K562 (cell line): ENCODE data around the gene TBC1D7. TPM values are rescaled to one million over a fixed set of nuclear protein-coding genes. Genes with fewer than 3 reads are reported as not detected.
A peak's percentile ranks its signal among the peaks of the same experiment; 100 is the strongest.

Source experiments
- ATAC-seq: fragments of 200-7000 bp; cut with Tn5 transposase; 3 replicates; pipeline ENCODE4 v1.9.1; 2020; ENCODE audit warnings: moderate library complexity
- BruUV-seq: library from RNA; stranded (reverse); fragments of 400-500 nt; replicated peaks from 2 replicates; lab custom pipeline; 2021; lab: Mats Ljungman, UMichigan
- CTCF ChIA-PET: fragments of 300-600 bp; formaldehyde crosslinking; extraction: SDS; loops from one replicate; lab custom pipeline; 2021; ENCODE audit warnings: low intra/inter-chr PET ratio; lab: Yijun Ruan, JAX
- POLR2A ChIA-PET: fragments of 300-600, 350-650 bp; sonication (Branson Sonifier 250); formaldehyde crosslinking; extraction: SDS; loops from one replicate; lab custom pipeline; 2021; ENCODE audit warnings: antibody characterized with exemption, inconsistent platforms; lab: Yijun Ruan, JAX
- DNase-seq, 4 experiments: peaks; one replicate each; pipeline versions ENCODE4 v3.0.0 to v3.0.0-alpha.2; 2011 to 2018; ENCODE audit warnings: low spot score in 3 of 4, mixed read lengths in 3 of 4; ENCODE audit errors: extremely low read depth in 1 of 4
- FAIRE-seq: peaks from 2 replicates; lab custom pipeline; 2011; peaks lifted over from hg19 to GRCh38; lab: Jason Lieb, UNC
- H2AFZ ChIP-seq: 2 replicates; pipeline ENCODE4 v1.6.0; 2011; ENCODE audit warnings: low read depth, low read length, control low read depth, inconsistent platforms
- H3K27ac ChIP-seq: fragments of 200-600 bp; 3 replicates; pipeline ENCODE4 v1.8.0; 2011; ENCODE audit warnings: low read depth, mild to moderate bottlenecking, control low read depth, inconsistent platforms, low read length, moderate library complexity, mixed read lengths; ENCODE audit errors: extremely low read depth
- H3K27me3 ChIP-seq, 2 experiments: fragments of 300-600 bp in 1 of 2; 2 replicates in 1 of 2; 3 replicates in 1 of 2; pipeline versions ENCODE4 v1.6.0 to v1.8.0; 2011; ENCODE audit warnings: inconsistent platforms in 2 of 2, low read length in 2 of 2, mild to moderate bottlenecking in 1 of 2, mixed read lengths in 1 of 2, moderate library complexity in 1 of 2; ENCODE audit not compliant: control insufficient read depth in 2 of 2, insufficient read depth in 2 of 2
- H3K36me3 ChIP-seq: fragments of 300-600 bp; 3 replicates; pipeline ENCODE4 v1.8.0; 2011; ENCODE audit warnings: mild to moderate bottlenecking, low read length, inconsistent platforms; ENCODE audit not compliant: control insufficient read depth, insufficient read depth
- H3K4me1 ChIP-seq, 2 experiments: fragments of 200-600 bp in 1 of 2; replicated peaks in 1 of 2; 2 replicates in 1 of 2; 3 replicates in 1 of 2; pipeline versions ENCODE4 v1.5.1 to v1.8.0; 2011; ENCODE audit warnings: inconsistent platforms in 2 of 2, low read length in 2 of 2, mild to moderate bottlenecking in 1 of 2, mixed read lengths in 1 of 2, moderate library complexity in 1 of 2; ENCODE audit not compliant: control insufficient read depth in 2 of 2, insufficient read depth in 2 of 2
- H3K4me2 ChIP-seq: 2 replicates; pipeline ENCODE4 v1.6.1; 2011; ENCODE audit warnings: low read length, control low read depth, inconsistent platforms, mixed read lengths; ENCODE audit not compliant: insufficient read depth
- H3K4me3 ChIP-seq: fragments of 200-600 bp; sonication (generic), shearing (Covaris generic); 2 replicates; pipeline ENCODE4 v1.5.1; 2016; ENCODE audit warnings: control low read depth, inconsistent platforms
- H3K79me2 ChIP-seq: fragments of 200-600 bp; 3 replicates; pipeline ENCODE4 v1.8.0; 2011; ENCODE audit warnings: low read length, inconsistent platforms; ENCODE audit not compliant: control insufficient read depth, insufficient read depth
- H3K9ac ChIP-seq, 2 experiments: 2 replicates each; pipeline versions ENCODE4 v1.6.0 to v1.6.1; 2011; ENCODE audit warnings: low read depth in 2 of 2, low read length in 2 of 2, control low read depth in 1 of 2, inconsistent platforms in 1 of 2, mild to moderate bottlenecking in 1 of 2, mixed read lengths in 1 of 2; ENCODE audit not compliant: insufficient read depth in 1 of 2
- H3K9me1 ChIP-seq: one replicate; pipeline ENCODE4 v1.6.0; 2011; ENCODE audit warnings: inconsistent platforms, mild to moderate bottlenecking, low read length, moderate library complexity; ENCODE audit not compliant: control insufficient read depth, insufficient read depth
- H3K9me3 ChIP-seq: replicated peaks from 2 replicates; pipeline ENCODE4 v1.5.1; 2011; ENCODE audit warnings: low read depth, low read length, inconsistent platforms; ENCODE audit not compliant: control insufficient read depth, insufficient read depth
- H4K20me1 ChIP-seq: replicated peaks from 2 replicates; pipeline ENCODE4 v1.6.1; 2011; ENCODE audit warnings: low read length, inconsistent platforms, mixed read lengths; ENCODE audit not compliant: control insufficient read depth, insufficient read depth
- CTCF ChIP-seq, 3 experiments: IDR thresholded peaks in 2 of 3; conservative IDR thresholded peaks in 1 of 3; 2 replicates each; pipeline ENCODE4 v1.5.1; 2011 to 2012; ENCODE audit warnings: low read length in 3 of 3, mild to moderate bottlenecking in 3 of 3, control low read depth in 2 of 3, improper control_type of control experiment in 1 of 3, inconsistent platforms in 1 of 3, low read depth in 1 of 3, mixed read lengths in 1 of 3, moderate library complexity in 1 of 3; ENCODE audit not compliant: insufficient read depth in 2 of 3
- DMBX1 ChIP-seq: fragments of 250-450 bp; sonication (Bioruptor Pico); IDR thresholded peaks from 2 replicates; pipeline ENCODE4 v1.8.0; 2022; ENCODE audit warnings: inconsistent platforms, mild to moderate bottlenecking, moderate library complexity, borderline replicate concordance
- E2F1 ChIP-seq: sonication (generic); formaldehyde crosslinking; IDR thresholded peaks from 2 replicates; pipeline ENCODE4 v1.8.1; 2023; ENCODE audit warnings: mild to moderate bottlenecking, missing genetic modification reagents, moderate library complexity
- HNRNPLL ChIP-seq: fragments of 200-400 bp; formaldehyde crosslinking; IDR thresholded peaks from 2 replicates; pipeline ENCODE4 v1.6.1; 2017; ENCODE audit warnings: low read length, low read depth, mild to moderate bottlenecking; ENCODE audit not compliant: poor library complexity, severe bottlenecking
- RERE ChIP-seq: sonication (generic); formaldehyde crosslinking; IDR thresholded peaks from 2 replicates; pipeline ENCODE4 v1.8.0; 2023; ENCODE audit warnings: missing genetic modification reagents, mild to moderate bottlenecking, borderline replicate concordance
- SOX6 ChIP-seq: fragments of 450-650 bp; IDR thresholded peaks from 2 replicates; pipeline ENCODE4 v1.6.1; 2014; ENCODE audit warnings: mild to moderate bottlenecking
- TAF9B ChIP-seq: fragments of 450-650 bp; IDR thresholded peaks from 2 replicates; pipeline ENCODE4 v1.6.1; 2018; ENCODE audit warnings: mild to moderate bottlenecking; ENCODE audit not compliant: partially characterized antibody
- WGBS: fragments of 100-300 bp; shearing (Covaris generic); methylation state at CpG from one replicate; pipeline ENCODE4 v1.1.6; 2016; ENCODE audit warnings: low coverage, mixed read lengths; ENCODE audit not compliant: insufficient coverage; ENCODE audit errors: missing lambda C conversion rate; 5-methylcytosine and 5-hydroxymethylcytosine counted together
- in situ Hi-C: fragments of 300-500 bp; cut with MboI; formaldehyde crosslinking; loops from 4 replicates; pipeline ENCODE4 v1.15.0; 2018; ENCODE audit warnings: inconsistent platforms, mixed read lengths
- intact Hi-C: fragments of 100-400 bp; cut with micrococcal nuclease; formaldehyde crosslinking; loops from 2 replicates; pipeline ENCODE4 v1.14.2; 2022
- polyA plus RNA-seq, 8 experiments: library from polyadenylated mRNA; depleted of rRNA in 4 of 8; stranded (reverse) in 5 of 8; unstranded in 3 of 8; fragments of >200 nt; fragmentation: Nextera tagmentation in 2 of 8; fragmentation: Illumina TruSeq in 1 of 8; extraction: Ambion mirVana in 2 of 8; extraction: Trizol in 1 of 8; gene quantifications; 2 replicates each; pipeline versions ENCODE4 v1.2.1 to v1.2.3, GENCODE V29; 2011 to 2014; ENCODE audit warnings: inconsistent platforms in 1 of 8, missing spikeins in 1 of 8
- total RNA-seq, 7 experiments: library from RNA; depleted of rRNA in 6 of 7; stranded (reverse); fragments of >200 nt in 6 of 7; fragmentation: Illumina TruSeq in 2 of 7; extraction: Trizol in 2 of 7; gene quantifications; 2 replicates each; pipeline versions ENCODE4 v1.2.1 to v1.2.3, GENCODE V29; 2011 to 2021; ENCODE audit warnings: low replicate concordance in 1 of 7

Gene TBC1D7
- total and polyA plus RNA-seq, 9 of the 15 experiments (the other 6 are each of a cell fraction or from before 2014, with no cell fraction given): 49.4 to 107 (median 61.1) TPM

GRCh38 chr6:13355043-13355945, 27.0 kb upstream of the TBC1D7 start:
- H3K9ac ChIP-seq: no peak overlapping the region; a peak in 1 of 4 replicates
- H3K4me1 ChIP-seq: peaks cover 24 to 51% of the 10 kb centered on the region in 2 experiments
- no peak overlapping the region for H3K4me3 ChIP-seq
- 8% methylated on average over 7 of the region's 7 CpGs for WGBS
- in situ Hi-C loops: no loop called here
- BruUV-seq: no TSS peak
- CTCF ChIA-PET: no interaction called here
- no peaks in the 10 kb centered on the region for H3K79me2 ChIP-seq
- no peak overlapping the region for H2AFZ ChIP-seq
- peaks cover 2% of the 10 kb centered on the region for H3K9me1 ChIP-seq
- ATAC-seq (peak; percentile 86), DNase-seq (peak; percentile 20 to 83 (median 46)), FAIRE-seq (peak; percentile 94)
- peak overlapping the region; percentile 56 for H3K4me2 ChIP-seq
- POLR2A ChIA-PET: interaction anchor here (0.6 to 1.1 kb wide), 4 partner anchors 10 to 25 kb away, joined by 3 to 4 read pairs (median 4); no protein-coding TSS in a partner anchor
- no peaks in the 10 kb centered on the region for H3K36me3 ChIP-seq
- no peaks in the 10 kb centered on the region for H3K9me3 ChIP-seq
- H3K27me3 ChIP-seq: no peaks in the 10 kb centered on the region
- H4K20me1 ChIP-seq: peaks cover 10% of the 10 kb centered on the region
- intact Hi-C loops: loop anchor here (2.0 kb wide), 2 partner anchors 18 to 26 kb away; no protein-coding TSS in a partner anchor
- H3K27ac ChIP-seq: peak overlapping the region; percentile 61; the same call in 2 of the 3 replicates
- TF ChIP-seq SOX6: peak; percentile 97
- peak; percentile 29 for TF ChIP-seq TAF9B
- no peak for TF ChIP-seq RERE (CRISPR knock-in tag)
- peak; percentile 57 for TF ChIP-seq HNRNPLL
- peak; percentile 79; the same call in 1 of the 2 replicates for TF ChIP-seq DMBX1
- no peak for TF ChIP-seq E2F1 (CRISPR knock-in tag)
- no peak for TF ChIP-seq CTCF (IDR thresholded peaks at IDR 0.05 in 2 of 3, conservative IDR thresholded peaks at IDR 0.05 in 1 of 3; ENCODE audit: insufficient read depth in 2 of 3, low read depth in 1 of 3, low read length in 3 of 3)
